Measurements from ENCODE around the gene ZP3.
"Not testable (repeated sequence)": the region's sequence is repeated elsewhere in the genome, so short reads cannot be mapped to it uniquely, and the experiment has no call there.

The ZP3 gene

DNA sequence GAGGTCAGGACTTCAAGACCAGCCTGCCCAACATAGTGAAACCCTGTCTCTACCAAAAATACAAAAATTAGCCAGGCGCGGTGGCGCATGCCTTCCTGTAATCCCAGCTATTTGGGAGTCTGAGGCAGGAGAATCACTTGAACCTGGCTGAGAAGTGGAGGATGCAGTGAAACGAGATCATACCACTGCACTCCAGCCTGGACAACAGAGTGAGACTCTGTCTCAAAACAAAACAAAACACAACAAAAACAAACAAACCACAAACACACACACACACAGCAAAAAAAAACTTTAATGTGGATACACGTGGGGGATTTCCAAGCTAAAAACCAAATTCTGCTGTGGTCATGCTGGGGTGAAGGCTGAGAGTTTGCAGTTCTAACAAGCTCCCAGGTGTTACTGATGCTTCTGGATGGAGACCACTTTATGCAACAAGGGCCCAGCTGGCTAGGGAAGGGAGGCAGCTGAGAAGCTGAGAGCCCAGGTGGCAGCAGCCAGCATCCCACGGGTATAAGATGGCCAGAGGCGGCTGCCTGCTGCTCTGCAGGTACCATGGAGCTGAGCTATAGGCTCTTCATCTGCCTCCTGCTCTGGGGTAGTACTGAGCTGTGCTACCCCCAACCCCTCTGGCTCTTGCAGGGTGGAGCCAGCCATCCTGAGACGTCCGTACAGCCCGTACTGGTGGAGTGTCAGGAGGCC lies at the start of gene ZP3:
Gene ZP3, plus strand, starts transcription at position 538 of the 699 bp plus-strand sequence. Its CDS starts 15 bp downstream, at position 553.
- no peak for DNase-seq

DNA sequence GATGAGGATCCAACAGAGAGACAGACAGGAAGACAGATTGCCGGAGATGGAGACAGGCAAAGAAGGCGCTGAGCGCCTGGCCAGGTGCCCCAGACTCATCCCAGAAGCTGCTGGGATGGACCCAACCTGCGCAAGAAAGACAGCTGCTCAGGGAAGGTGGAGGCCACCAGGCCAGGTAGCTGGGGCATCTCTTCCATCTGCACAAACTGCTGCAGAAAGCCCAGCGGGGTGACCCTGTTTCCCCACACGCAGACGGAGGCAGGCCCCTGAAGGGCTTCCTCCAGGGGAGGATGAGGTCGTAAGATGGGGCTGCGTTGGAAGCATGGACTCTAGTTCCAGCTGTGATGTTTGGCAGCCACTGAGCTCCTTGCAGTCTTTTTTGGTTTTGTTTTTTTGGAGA lies 49.5 kb upstream of the ZP3 start:
- DNase-seq, result no peak

DNA sequence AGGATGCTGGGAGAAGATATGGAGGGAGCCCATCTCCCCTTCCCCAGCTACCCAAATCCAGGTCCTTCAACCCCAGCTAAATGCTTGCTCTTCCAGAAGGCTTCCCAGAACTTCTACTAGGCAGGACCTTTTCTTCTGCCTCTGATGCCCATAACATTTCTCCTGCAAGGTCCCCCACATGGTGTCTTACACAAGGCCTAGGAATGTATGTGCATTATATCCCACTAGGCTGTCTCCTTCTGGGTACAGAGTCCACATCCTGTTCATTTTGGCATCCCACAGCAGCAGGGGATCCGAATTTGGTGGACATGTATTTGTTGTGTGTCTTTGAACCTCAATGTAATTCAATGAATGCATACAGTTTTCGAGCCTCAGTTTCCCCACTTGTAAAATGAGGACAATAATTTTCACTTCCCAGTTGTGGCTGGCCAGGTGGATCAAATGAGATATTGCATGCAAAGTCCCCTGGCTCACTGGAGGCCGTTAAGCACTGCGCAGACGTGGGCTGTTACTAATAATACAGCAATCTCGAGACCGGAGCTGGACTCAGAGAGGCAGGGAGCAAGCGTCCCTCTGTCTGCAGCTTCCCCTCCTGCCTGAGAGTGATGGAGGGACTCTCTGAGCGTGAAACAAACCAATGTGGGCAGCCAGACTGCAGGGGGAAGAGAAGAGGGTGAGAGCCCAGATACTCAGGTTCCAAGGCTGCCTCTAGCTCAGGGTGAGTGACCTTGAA lies 47.4 kb upstream of the ZP3 start:
- DNase-seq, result no peak

DNA sequence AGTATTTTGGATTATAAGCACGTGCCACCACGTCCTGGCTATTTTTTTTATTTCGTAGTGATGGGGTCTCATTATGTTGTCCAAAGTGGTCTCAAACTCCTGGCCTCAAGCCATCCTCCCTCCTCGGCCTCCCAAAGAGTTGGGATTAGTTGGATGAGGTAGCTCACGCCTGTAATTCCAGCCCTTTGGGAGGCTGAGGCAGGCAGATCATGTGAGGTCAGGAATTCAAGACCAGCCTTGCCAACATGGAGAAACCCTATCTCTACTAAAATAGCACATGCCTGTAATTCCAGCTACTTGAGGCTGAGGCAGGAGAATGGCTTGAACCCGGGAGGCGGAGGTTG lies 44.2 kb upstream of the ZP3 start:
- no peak for DNase-seq

DNA sequence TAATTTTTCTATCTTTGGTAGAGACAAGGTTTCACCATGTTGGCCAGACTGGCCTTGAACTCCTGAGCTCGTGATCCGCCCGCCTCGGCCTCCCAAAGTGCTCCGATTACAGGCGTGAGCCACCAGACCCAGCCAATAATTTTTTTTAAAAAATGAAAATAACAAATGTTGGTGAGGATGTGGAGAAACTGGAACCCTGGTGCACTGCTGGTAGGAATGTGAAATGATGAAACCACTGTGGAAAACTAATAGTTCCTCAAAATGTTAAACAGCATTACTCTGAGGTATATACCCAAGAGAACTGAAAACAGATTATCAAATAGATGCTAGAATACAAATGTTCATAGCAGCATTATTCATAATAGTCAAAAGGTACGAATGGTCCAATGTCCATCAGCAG lies 42.9 kb upstream of the ZP3 start:
- no peak for DNase-seq

DNA sequence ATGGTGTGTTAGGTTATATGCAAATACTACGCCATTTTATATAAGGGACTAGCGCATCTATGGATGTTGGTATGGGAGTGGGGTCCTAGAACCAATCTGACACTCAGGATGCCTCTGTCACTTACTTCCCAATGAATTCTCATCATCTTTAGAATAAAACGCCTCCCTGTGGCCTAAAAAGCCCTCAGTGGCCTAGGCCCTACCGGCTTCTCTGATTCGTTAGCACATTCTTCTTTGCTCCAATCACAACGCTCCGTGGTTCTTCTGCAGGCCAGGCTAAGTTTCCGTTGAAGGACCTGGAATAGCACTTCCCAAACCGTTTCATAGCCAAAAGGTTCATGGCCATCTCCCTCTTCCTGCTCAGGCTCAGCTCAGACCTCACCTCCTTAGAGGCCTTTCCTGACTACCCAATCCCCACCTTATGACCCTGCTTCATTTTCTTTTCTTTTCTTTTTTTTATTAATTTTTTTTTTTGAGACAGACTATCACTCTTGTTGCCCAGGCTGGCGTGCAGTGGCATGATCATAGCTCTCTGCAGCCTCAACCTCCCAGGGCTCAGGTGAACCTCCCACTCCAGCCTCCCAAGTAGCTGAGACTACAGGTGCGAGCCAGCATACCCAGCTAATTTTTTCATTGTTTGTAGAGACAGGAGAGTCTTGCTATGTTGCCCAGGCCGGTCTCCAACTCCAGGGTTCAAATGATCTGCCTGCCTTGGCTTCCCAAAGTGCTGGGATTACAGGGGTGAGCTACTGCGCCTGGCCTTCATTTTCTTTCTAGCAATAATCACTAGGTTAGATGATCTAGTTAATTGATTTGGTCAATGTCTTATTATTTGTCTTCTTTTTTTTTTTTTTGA lies 41.4 kb upstream of the ZP3 start:
- DNase-seq, result no peak

DNA sequence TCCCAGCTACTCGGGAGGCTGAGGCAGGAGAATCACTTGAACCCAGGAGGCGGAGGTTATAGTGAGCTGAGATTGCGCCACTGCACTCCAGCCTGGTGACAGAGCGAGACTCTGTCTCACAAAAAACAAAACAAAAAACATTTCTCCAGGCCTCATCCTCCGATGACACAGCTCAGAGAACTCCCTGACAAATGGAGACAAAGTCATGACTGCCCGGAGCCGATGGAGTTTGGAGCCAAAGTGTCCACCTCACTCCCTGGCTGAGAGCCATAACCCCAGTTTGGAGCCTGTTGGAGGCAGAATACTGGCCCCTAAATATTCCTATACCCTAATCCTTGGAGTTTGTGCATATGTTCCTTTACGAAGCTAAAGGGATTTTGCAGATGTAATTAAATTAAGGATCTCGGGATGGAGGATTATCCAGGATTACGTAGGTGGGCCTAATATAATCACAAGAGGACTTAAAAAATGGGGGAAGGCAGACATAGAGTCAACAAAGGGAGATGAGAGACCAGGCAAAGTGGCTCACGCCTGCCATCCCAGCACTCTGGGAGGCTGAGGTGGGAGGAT lies 38.0 kb upstream of the ZP3 start:
- DNase-seq, result no peak

DNA sequence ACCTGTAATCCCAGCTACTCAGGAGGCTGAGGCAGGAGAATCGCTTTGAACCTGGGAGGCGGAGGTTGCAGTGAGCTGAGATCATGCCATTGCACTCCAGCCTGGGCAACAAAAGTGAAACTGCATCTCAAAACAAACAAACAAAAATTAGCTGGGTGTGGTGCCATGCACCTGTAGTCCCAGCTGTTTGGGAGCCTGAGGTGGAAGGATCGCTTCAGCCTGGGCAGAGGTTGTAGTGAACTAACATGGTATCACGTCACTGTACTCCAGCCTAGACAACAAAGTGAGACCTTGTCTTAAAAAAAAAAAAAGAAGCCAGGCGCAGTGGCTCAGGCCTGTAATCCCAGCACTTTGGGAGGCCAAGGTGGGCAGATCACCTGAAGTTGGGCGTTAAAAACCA lies 37.0 kb upstream of the ZP3 start:
- not testable (repeated sequence) for DNase-seq

DNA sequence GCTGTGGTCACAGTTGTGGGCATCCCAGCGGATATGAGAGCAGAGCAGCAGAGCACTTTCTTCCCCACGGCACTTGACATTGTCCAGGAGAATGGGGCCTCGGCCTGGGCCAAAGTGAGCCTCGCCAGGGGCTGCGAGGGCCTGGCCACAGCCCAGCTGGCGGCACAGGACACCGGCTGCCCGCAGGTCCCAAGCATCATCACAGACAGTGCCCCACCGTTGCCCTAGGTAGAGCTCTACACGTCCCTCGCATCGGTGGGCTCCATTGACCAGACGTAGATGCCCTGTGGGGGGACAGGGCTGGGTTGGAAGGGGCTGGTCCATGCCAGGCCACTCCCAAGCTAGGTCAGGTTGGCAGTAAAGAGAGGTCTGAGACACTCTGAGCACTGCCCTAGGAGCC lies 34.7 kb upstream of the ZP3 start:
- no peak for DNase-seq

DNA sequence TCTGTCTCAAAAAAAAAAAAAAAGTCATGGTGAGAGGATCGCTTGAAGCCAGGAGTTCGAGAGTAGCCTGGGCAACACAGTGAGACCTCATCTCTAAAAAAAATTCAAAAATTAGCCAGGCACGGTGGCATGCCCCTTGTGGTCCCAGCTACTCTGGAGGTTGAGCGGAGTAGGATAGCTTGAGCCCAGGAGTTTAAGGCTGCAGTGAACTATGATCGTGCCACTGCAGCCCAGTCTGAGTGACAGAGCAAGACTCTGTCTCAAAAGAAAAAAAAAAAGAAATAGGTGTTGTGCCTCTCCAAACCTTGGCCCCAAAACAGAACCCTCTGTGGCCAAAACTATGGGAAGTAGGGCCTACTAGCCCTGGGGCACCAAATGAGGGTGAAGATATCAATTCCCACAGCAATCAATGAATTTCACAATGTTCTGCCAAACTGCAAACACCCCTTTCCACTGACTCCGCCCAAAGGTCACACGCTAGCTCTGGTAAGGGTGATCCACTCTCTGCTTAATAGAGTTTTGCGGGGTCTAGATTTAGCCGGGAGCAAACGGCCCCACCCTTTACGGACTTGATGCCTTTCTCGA lies 32.1 kb upstream of the ZP3 start:
- DNase-seq, result no peak

DNA sequence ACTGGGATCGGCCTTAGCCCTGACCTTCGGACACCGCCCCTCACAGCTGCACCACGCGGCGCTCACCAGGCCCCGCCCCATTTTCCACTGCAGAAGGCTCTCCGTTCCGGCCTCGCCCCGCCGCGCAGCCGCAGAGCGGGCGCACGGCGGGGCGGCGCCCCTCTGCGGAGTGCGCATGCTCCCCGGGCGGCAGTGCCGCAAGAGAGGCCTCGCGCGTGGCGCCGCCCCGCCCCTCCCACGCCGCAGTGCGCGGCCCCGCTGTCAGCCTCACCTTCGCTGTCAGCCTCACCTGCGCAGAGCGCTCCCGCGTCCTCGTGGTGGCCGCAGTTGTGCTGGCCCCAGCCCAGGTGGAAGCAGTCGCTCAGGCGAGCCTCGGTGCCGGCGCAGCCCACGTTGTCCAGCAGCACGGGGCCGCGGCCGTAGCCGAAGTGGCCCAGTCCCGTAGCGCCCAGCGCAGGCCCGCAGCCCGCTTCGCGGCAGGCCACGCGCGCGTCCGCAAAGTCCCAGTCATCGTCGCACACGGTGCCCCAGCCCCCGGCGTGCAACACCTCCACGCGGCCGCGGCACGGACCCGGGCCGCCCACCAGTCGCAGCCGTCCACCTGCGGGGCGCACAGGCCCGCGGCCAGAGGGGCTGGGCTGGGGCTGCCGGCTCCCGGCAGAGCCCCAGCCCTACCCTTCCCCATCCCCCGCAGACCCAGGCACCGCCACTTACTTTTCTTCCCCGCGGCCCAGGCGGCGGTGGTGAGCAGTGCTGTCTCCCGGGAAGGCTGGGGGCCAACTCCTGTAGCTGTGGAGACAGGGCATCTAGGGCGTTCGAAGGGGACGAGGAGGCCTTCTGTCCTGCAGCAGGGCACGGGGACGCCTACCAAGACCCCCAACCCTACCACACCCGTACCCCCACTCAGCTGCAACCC lies 31.4 kb upstream of the ZP3 start:
- DNase-seq, result peak; percentile 93

DNA sequence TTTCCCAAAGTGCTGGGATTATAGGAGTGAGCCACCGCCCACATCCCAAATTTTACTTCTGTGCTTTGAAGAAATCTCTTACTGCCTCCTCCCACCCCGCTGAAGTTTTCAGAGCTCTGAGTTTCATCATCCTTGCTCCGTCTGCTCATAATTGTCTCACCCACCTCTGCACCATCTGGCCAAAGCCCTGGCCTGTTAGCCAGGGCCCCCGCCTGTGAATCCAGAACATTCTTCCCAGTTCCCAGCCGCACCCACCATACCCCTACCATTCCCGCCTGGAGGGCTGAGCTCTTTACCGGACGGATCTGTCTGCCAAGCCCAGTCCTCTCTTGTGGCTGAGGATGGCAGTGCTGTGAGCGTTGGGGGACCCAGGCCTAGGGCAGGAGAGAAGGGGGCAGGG lies 29.8 kb upstream of the ZP3 start:
- DNase-seq, result no peak

DNA sequence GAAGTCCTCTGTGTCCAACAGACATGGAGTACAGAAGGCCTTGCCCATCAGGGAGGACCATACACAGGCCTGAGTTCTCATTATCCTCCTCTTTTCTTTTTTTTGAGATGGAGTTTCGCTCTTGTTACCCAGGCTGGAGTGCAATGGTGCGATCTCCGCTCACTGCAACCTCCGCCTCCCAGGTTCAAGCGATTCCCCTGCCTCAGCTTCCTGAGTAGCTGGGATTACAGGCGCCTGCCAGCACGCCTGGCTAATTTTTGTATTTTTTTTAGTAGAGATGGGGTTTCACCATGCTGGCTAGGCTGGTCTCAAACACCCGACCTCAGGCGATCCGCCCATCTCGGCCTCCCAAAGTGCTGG lies 29.2 kb upstream of the ZP3 start:
- DNase-seq, result not testable (repeated sequence)

DNA sequence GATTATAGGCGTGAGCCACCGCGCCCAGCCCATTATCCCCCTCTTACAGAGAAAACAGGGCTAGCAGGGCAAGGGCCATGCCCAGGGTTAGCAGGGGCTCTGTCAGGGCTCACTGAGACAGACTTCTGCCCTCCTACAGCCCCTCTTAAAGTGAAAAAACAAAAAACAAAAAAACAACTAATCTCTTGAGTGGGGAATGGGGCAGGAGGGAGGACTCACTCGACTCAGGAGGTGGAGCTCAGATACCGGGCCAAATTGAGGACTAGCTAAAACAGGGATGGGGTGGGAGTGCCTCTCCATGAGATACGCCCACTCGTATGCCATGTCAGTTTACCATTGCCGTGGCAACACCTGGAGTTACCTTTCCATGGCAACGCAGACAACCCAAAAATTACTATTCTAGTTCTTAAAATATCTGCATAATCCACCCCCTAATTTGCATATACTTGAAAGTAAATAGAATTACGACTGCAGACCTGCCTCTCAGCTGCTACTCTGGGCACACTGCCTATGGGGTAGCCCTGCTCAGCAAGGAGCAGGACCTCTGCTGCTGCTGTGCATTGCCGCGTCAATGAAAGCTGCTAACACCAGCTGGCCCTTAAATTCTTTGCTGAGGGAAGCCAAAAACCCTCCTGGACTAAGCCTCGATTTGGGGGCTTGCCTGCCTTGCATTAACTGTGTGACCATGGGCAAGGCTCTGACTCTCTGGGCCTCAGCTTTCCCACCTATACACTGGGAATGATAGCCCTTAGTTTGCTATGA lies 28.6 kb upstream of the ZP3 start:
- no peak for DNase-seq

DNA sequence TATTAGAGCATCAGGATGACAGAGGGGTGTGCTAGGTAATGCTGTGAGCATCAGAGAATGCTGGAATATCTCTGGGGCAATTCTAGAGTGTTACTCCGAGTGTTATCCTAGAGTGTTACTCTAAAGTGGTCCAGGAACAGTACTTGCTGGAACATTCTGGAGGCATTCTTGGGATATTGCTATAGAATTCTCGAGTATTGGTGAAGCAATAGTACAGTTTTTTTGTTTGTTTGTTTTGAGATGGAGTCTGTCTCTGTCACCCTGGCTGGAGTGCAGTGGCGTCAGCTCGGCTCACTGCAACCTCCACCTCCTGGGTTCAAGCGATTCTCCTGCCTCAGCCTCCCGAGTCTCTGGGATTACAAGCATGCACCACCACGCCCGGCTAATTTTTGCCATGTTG lies 27.9 kb upstream of the ZP3 start:
- no peak for DNase-seq

DNA sequence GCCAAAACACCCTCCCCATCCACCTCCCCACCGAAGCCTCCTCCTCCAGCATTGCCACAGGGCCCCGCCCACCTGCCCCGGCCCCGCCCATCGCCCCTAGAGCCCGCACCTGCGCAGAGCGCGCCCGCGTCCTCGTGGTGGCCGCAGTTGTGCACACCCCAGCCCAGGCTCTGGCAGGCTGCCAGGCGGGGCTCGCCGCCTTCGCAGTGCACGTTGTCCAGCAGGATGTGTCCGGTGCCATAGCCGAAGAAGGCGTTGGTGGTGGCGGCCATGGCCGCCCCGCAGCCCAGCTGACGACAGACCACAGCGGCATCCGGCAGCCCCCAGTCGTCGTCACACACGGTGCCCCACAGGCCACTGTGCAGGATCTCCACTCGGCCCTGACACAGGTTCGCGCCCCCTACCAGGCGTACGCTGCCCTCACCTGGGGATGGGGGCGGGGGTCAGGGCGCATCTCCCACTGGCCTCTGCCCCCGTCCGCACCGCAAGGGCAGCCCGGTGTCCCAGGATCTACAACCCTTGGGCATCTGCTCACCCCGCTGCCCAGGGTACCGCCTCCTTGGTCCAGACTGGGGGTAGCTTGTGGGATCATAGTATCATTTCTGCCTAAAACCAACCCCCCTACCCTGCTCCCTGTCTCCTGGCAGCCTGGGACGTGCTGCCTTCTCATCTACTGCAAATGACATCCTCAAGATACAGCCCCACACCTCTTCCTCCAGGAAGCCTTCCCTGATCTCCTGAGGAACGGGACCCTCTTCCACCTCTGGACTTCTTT lies 27.2 kb upstream of the ZP3 start:
- DNase-seq, result peak; percentile 37

DNA sequence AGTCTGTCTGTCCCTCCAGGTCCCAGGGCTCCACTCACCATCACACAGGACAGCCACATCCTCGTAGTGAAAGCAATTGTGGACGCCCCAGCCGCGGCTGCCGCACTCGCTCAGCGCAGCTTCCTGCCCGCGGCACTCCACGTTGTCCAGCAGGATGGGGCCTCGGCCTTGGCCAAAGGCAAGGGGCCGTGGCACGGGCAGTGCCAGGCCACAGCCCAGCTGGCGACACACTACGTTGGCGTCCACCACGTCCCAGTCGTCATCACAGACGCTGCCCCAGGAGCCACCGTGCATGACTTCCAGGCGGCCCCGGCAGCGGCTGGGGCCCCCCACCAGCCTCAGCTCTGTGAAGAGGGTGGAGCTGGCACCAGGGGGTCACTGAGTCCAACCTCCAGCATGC lies 24.5 kb upstream of the ZP3 start:
- DNase-seq, result no peak

DNA sequence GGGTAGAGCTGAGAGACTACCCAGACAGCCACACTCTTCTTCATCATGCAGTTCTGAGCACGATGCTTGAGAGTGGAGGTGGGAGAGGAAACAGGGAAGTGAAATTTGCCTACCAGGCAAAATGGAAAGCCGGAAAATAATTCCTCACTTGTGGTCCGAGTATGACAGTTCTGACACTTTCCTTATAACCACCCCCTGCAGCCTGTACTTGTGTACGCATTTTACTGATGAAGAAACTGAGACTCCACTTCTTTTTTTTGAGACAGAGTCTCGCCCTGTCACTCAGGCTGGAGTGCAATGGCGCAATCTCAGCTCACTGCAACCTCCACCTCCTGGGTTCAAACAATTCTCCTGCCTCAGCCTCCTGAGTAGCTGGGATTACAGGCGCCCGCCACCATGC lies 21.7 kb upstream of the ZP3 start:
- not testable (repeated sequence) for DNase-seq

DNA sequence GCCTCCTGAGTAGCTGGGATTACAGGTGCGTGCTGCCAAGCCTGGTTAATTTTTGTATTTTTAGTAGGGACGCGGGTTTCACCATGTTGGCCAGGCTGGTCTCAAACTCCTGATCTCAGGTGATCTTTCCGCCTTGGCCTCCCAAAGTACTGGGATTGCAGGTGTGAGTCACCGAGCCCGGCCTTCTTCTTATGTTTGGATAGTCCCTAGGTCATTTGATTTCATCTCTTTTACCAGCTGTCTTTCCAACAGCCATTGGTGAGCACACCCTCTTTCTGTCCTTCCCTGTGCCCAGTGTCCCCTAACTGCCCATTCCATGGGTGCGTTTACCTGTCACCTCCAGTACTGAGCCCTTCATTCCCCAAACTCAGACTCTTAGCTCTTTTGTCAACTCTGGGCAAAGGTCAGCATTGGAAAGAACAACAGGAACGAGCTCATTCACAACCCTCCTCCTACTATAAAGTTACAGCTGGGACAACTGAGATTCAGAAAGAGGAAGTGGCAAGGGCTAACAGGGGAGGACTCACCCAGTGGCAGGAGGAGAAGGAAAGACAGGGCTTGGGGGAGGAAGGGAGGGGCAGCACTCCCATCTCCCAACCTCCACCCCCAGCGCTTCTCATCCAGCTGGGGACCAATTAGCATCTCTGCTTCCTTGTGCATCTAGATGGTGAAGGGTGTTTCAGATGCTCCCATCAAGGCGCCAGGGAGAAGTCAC lies 20.8 kb upstream of the ZP3 start:
- DNase-seq, result no peak

DNA sequence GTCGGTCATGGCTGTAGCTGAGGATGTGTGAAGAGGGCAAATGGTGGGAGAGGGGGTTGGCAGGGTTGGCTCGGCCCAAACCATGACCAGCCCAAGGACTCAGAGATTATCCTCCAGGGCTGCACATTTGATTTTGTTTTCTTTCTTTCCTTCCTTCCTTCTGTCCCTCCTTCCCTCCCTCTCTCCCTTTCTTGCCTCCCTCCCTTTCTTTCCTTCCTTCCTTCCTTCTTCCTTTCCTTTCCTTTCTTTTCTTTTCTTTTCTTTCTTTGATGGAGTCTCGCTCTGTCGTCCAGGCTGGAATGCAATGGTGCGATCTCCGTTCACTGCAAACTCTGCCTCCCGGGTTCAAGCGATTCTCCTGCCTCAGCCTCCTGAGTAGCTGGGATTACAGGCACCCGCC lies 19.0 kb upstream of the ZP3 start:
- no peak for DNase-seq

Data from NCI-H1092 (cell line).